Measurements from ENCODE around the gene IL22RA2.
"Not testable (repeated sequence)": the region's sequence is repeated elsewhere in the genome, so short reads cannot be mapped to it uniquely, and the experiment has no call there.

Gene IL22RA2

DNA sequence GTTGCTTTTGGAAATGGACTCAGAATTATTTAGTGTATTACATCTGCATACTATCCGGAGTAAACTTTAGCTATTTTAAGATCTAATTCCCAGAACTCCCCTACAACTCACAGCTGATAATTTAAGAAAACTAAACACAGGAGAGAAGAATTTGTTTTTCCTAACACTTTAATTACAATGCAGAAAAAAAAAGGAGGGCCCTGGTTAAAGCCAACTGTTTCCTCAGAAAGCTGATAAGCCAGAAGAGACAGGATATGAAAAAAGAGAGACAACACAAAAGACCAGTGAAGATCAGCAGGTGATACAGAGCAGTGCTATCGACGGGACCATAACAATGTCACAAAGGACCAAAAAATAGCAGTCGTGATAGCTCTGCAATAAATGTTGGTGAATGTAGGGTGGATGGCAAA lies 39.9 kb upstream of the IL22RA2 start:
- TF ChIP-seq, protein P1, sequence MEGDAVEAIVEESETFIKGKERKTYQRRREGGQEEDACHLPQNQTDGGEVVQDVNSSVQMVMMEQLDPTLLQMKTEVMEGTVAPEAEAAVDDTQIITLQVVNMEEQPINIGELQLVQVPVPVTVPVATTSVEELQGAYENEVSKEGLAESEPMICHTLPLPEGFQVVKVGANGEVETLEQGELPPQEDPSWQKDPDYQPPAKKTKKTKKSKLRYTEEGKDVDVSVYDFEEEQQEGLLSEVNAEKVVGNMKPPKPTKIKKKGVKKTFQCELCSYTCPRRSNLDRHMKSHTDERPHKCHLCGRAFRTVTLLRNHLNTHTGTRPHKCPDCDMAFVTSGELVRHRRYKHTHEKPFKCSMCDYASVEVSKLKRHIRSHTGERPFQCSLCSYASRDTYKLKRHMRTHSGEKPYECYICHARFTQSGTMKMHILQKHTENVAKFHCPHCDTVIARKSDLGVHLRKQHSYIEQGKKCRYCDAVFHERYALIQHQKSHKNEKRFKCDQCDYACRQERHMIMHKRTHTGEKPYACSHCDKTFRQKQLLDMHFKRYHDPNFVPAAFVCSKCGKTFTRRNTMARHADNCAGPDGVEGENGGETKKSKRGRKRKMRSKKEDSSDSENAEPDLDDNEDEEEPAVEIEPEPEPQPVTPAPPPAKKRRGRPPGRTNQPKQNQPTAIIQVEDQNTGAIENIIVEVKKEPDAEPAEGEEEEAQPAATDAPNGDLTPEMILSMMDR (IDR thresholded peaks at IDR 0.05): no peak
- Histone ChIP-seq H3K36me3 (peaks cover 48% of the 10 kb centered on the region), H3K27ac (peak overlapping the region; percentile 100), H3K27me3 (no peaks in the 10 kb centered on the region), H3K4me1 (ENCODE audit: control insufficient read depth in 1 of 2, insufficient read depth in 1 of 2, low read depth in 1 of 2, low read length in 1 of 2) (peaks cover 78 to 90% of the 10 kb centered on the region in 2 experiments), H3K9me3 (no peaks in the 10 kb centered on the region), H3K4me3 (ENCODE audit: low read depth in 1 of 2, low read length in 1 of 2) (peak overlapping the region in 1 of 2 experiments; percentile 1)

DNA sequence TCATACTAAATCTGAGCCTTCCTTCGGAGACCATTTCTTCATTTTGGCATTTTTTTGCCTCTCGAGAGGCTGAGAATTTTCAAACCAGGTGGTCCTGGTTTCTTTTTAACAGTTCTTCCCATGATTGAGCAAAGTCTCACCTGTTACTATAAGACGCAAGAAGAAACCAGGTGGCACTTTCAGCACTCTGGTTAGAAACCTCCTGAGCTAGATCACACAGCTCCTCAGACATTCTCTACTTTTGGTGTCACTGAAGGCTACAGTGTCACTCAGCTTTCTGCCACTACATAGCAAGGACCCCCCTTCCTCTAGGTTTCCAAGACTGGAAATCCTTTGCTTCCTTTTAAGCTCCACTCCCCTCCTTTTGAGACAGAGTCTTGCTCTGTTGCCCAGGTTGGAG lies 38.5 kb upstream of the IL22RA2 start:
- no peaks in the 10 kb centered on the region for H3K9me3 ChIP-seq
- H3K36me3 ChIP-seq: peaks cover 44% of the 10 kb centered on the region
- H3K27me3 ChIP-seq: no peaks in the 10 kb centered on the region
- peaks cover 68 to 81% of the 10 kb centered on the region in 2 experiments for H3K4me1 ChIP-seq (ENCODE audit: control insufficient read depth in 1 of 2, insufficient read depth in 1 of 2, low read depth in 1 of 2, low read length in 1 of 2)
- TF ChIP-seq, protein P1 (IDR thresholded peaks at IDR 0.05): no peak
- H3K27ac ChIP-seq: peak overlapping the region; percentile 66
- H3K4me3 ChIP-seq (ENCODE audit: low read depth in 1 of 2, low read length in 1 of 2): no peak overlapping the region

DNA sequence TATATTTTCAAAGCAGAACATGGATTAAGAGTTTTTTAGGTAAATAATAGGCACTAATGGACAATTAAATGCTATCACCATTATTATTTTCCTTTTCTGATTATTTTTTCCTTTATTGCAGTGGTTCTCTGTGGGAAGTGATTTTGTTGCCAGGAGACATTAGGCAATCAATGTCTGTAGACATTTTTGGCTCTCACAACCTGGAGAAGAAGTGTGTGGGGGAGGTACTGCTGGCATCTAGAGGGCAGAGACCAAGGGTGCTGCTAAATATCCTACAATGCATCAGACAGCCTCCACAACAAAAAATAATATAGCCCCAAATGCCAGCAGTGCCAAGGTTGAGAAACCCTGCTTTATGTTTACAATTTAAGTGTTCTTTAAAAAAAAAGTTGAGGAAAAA lies 37.5 kb upstream of the IL22RA2 start:
- H3K4me3 ChIP-seq (ENCODE audit: low read depth in 1 of 2, low read length in 1 of 2): no peak overlapping the region

DNA sequence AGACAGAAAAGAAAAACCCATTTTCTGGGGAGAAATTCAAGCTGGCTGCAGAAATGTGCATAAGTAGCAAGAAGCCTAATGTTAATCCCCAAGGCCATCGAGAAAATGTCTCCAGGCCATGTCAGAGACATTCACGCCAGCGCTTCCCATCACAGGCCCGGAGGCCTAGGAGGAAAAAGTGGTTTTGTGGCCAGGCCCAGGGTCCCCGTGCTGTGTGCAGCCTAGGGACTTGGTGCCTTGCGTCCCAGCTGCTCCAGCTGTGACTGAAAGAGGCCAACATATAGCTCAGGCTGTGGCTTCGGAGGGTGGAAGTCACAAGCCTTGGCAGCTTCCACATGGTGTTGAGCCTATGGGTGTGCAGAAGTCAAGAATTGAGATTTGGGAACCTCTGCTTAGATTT lies 34.8 kb upstream of the IL22RA2 start:
- no peaks in the 10 kb centered on the region for H3K9me3 ChIP-seq
- no peak overlapping the region for H3K4me3 ChIP-seq (ENCODE audit: low read depth in 1 of 2, low read length in 1 of 2)
- H3K4me1 ChIP-seq (ENCODE audit: control insufficient read depth in 1 of 2, insufficient read depth in 1 of 2, low read depth in 1 of 2, low read length in 1 of 2): peaks cover 32 to 49% of the 10 kb centered on the region in 2 experiments
- TF ChIP-seq, protein P1 (IDR thresholded peaks at IDR 0.05): no peak
- no peaks in the 10 kb centered on the region for H3K27me3 ChIP-seq
- H3K36me3 ChIP-seq: peaks cover 54% of the 10 kb centered on the region
- H3K27ac ChIP-seq: peak overlapping the region; percentile 66

More for the DNA sequence above, 37.5 kb upstream of the IL22RA2 start:
- Histone ChIP-seq H3K36me3 (peaks cover 53% of the 10 kb centered on the region), H3K27me3 (no peaks in the 10 kb centered on the region), H3K4me1 (ENCODE audit: control insufficient read depth in 1 of 2, insufficient read depth in 1 of 2, low read depth in 1 of 2, low read length in 1 of 2) (peaks cover 58 to 75% of the 10 kb centered on the region in 2 experiments), H3K27ac (peak overlapping the region; percentile 66), H3K9me3 (no peaks in the 10 kb centered on the region)
- TF ChIP-seq, protein P1 (IDR thresholded peaks at IDR 0.05): no peak

DNA sequence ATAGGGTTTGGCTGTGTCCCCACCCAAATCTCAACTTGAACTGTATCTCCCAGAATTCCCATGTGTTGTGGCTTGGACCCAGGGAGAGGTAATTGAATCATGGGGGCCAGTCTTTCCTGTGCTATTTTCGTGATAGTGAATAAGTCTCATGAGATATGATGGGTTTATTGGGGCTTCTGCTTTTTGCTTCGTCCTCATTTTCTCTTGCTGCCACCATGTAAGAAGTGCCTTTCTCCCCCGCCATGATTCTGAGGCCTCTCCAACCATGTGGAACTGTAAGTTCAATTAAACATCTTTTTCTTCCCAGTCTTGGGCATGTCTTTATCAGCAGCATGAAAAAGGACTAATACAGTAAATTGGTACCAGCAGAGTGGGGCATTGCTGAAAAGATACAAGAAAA lies 34.0 kb upstream of the IL22RA2 start:
- Histone ChIP-seq H3K27ac (peak overlapping the region; percentile 66), H3K4me1 (ENCODE audit: control insufficient read depth in 1 of 2, insufficient read depth in 1 of 2, low read depth in 1 of 2, low read length in 1 of 2) (peaks cover 28 to 41% of the 10 kb centered on the region in 2 experiments), H3K36me3 (peaks cover 59% of the 10 kb centered on the region)
- not testable (repeated sequence) for H3K9me3 ChIP-seq; H3K4me3 ChIP-seq (ENCODE audit: low read depth in 1 of 2, low read length in 1 of 2); H3K27me3 ChIP-seq

DNA sequence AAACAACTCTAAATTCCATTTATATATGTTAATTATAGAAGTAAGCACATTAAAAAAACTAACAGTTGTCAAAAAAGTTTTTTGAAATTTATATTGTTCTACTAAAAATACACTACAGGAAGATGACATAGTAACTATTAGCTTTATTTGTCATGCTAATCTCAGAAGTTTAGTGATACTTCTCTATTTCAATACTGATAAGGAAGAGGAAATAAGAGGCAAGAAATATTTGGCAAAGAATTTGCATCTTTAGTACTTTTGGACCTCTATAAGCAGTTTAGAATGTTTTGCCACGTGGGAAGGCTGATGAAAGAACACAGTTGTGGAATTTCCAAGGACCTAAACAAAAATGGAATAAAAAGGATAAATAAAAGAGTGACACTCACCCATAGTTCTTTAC lies 33.1 kb upstream of the IL22RA2 start:
- peak overlapping the region; percentile 33 for H3K27ac ChIP-seq
- H3K36me3 ChIP-seq: peaks cover 68% of the 10 kb centered on the region
- H3K4me1 ChIP-seq (ENCODE audit: control insufficient read depth in 1 of 2, insufficient read depth in 1 of 2, low read depth in 1 of 2, low read length in 1 of 2): peaks cover 19 to 32% of the 10 kb centered on the region in 2 experiments
- H3K4me3 ChIP-seq (ENCODE audit: low read depth in 1 of 2, low read length in 1 of 2): no peak overlapping the region
- H3K9me3 ChIP-seq: no peaks in the 10 kb centered on the region
- no peaks in the 10 kb centered on the region for H3K27me3 ChIP-seq
- TF ChIP-seq, protein P1 (IDR thresholded peaks at IDR 0.05): no peak
